ENCODE measurements around the gene SRMS. TPM values are rescaled to one million over a fixed set of nuclear protein-coding genes. Genes with fewer than 3 reads are reported as not detected.

Gene SRMS, protein sequence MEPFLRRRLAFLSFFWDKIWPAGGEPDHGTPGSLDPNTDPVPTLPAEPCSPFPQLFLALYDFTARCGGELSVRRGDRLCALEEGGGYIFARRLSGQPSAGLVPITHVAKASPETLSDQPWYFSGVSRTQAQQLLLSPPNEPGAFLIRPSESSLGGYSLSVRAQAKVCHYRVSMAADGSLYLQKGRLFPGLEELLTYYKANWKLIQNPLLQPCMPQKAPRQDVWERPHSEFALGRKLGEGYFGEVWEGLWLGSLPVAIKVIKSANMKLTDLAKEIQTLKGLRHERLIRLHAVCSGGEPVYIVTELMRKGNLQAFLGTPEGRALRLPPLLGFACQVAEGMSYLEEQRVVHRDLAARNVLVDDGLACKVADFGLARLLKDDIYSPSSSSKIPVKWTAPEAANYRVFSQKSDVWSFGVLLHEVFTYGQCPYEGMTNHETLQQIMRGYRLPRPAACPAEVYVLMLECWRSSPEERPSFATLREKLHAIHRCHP
- polyA plus RNA-seq (ENCODE audit: insufficient read length in 12 of 12), result under 1 TPM in 1 of 12 donors, not detected in 11; 0.08 TPM
- long read RNA-seq, donor 1, result 0 reads
- long read RNA-seq, donor 2, result 0 reads
- long read RNA-seq, donor 3, result 0 reads
- long read RNA-seq, donor 4, result 0 reads
- long read RNA-seq, donor 5, result 0 reads
- long read RNA-seq, donor 6, result 0 reads
- long read RNA-seq, donor 7, result 0 reads
- long read RNA-seq, donor 8, result 0 reads
- long read RNA-seq, donor 9, result 0 reads
- long read RNA-seq, donor 10, result 0 reads
- long read RNA-seq, donor 11, result 0 reads

DNA sequence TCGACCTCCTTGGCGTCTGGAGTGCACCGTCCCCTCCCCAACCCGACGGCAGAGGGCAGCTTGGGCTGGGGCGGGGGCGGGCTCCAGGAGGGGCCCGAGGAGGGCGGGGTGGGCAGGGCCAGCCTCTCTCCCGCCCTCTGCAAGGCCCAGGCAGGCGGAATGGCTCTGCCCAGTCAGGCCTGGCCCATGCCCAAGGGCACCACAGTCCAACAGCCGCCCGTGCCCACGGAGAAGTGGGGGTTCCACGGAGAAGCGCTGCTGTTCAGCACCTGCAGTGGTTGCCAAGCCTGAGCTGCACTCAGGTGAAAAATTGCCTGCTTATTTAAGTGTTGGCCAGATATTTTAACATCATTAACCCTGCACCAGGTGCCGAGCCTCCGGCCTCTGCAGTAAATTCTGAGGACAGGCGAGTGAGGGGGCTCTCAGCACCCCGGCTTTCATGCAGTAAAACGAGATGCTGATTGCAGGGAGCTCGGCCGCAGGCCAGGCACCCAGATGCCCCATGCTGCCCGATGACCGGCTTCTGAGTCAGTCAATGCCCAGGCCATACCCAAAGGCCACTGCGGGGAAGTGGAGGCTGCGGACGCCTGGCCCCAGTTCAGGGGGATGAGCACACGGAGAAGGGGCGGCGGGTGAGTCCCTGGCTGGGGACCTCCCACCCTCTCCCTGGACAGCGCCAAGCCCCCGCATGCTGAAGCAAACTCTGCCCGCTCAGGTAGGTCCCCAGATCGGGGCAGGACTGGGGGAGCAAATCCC lies at the start of gene SRMS:
SRMS (minus strand) TSS at position 25 of the 756 bp plus-strand sequence. CDS start 286 bp downstream, outside the sequence.
- DNase-seq, result no peak

DNA sequence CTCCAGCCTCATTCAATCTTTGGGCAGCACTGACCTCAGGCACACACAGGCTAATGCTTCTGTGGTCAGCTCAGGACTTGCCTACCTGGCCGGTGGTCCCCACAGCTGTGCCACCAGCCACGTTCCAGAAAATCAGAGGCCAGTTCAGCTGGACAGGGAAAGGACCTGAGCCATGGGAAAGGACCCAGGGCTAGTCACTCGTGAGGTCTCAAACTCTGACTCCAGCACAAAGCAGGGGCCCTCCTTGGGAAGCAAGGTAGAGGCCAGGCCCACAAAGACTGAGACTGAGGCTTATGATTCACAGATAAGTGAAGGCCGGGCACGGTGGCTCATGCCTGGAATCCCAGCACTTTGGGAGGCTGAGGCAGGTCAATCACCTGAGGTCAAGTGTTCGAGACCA lies 48.9 kb upstream of the SRMS start:
- DNase-seq, result no peak

DNA sequence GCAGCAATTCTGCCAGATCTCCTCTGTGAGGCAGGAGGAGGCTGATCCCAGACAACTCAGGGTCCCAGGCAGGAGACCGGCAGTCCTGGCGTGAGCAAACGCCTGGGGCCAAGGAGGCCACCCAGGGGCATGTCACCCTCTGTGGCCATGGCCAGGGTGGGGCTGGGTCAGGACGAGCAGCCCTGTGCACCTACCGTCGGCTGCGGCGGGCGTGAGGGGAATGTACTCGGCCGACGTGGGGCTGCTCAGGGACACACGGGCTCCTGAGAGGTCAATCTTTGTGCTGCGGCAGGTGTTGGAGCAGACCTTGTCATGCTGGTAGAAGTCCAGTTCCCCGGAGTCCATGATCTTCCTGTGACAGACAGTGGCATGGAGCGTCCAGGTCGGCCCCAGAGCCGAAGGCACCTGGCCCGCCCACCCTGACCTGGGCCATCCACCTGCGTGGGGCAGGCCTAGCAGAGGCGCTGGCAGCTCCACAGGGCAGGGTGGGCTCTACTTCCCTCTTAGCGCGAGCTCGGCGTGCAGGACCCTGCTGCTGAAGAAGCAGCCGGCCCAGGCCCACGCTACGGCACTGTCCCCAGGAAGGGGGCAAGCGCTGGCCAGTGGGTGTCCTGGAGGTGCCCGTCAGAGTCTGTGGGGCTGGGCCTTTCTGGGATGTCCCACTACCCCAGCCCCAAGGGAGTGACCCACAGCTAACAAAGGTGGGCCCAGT lies 48.0 kb upstream of the SRMS start:
- no peak for DNase-seq

DNA sequence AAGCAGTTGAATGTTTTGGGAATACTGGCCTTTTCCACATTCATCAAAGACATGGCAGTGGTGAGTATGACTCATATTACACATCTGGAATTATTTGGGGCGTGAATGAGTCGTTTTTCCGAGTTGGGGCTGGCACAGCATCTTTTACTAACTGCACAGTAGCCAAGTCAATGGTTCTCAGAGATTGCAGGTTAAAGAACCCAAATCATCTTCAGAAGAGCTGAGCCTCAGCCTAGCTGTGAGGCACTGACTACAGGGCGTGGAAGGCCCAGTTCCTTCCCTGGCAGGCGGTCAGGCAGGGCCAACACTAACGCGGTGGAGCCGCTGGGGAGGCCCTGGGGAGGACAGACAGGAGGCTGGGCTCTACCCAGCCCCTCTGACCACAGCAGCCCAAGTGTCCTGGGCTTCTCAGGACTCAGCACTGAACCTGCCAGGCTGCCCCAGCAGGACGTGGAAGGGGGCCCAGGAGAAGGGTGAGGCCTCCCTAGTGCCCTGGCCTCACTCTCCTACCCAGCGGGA lies 46.6 kb upstream of the SRMS start:
- DNase-seq, result peak; percentile 59

DNA sequence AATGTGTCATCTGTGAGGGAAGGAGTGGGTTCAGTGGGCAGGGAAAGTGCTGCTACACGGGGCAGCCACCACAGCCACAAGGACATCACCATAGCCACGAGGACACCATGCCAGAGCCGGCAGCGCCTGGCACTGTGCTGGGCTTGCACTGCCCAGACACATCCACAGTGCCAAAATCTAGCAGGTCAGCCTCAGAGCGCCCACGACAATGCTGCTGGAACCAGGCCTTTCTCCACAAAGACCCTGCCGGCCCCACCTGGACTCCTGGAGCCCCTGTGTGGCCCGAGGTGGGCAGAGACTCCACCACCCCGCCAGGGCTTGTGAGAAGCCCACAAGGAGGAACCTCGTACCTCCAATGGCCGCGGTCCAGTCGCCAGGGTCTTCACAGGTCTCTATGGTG lies 45.1 kb upstream of the SRMS start:
- DNase-seq, result no peak

DNA sequence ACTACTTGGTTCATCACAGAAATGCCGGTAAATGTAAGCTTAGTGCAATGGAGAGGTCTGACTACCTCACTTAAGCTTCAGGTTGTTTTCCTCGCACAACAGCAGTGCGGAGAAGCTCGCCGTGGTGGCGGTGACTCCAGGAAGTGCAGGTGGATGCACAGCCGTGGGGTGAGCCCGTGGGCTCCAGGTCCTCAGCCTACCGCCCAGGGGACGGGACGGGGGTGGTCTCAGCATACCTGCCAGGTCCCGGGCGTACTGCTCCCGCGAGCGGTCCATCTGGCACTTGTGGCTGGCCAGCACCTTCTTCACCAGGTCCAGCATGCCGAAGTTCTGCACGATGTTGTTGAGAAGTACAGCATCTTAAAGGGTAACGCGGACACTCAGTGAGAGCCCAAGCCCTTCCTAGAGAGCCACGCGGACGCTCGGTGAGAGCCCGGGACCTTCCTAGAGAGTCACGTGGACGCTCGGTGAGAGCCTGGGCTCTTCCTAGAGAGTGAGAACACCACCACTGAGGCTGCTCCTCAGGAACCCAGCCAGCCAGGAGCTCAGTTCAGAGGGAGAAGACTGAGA lies 44.3 kb upstream of the SRMS start:
- DNase-seq, result no peak

DNA sequence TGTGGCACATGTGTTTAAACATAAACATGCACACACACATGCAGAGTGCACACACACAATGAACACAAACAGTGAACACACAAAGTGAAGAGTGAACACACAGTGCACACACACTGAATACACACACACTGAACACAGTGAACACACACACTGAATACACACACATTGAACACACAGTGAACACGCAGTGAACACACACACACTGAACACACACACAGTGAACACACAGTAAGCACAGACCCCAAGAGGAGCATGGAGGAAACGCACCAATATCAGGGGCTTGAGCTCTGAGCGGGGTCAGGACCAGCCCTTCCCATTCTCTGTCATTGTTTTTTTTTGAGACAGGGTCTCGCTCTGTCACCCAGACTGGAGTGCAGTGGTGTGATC lies 43.6 kb upstream of the SRMS start:
- DNase-seq, result no peak

DNA sequence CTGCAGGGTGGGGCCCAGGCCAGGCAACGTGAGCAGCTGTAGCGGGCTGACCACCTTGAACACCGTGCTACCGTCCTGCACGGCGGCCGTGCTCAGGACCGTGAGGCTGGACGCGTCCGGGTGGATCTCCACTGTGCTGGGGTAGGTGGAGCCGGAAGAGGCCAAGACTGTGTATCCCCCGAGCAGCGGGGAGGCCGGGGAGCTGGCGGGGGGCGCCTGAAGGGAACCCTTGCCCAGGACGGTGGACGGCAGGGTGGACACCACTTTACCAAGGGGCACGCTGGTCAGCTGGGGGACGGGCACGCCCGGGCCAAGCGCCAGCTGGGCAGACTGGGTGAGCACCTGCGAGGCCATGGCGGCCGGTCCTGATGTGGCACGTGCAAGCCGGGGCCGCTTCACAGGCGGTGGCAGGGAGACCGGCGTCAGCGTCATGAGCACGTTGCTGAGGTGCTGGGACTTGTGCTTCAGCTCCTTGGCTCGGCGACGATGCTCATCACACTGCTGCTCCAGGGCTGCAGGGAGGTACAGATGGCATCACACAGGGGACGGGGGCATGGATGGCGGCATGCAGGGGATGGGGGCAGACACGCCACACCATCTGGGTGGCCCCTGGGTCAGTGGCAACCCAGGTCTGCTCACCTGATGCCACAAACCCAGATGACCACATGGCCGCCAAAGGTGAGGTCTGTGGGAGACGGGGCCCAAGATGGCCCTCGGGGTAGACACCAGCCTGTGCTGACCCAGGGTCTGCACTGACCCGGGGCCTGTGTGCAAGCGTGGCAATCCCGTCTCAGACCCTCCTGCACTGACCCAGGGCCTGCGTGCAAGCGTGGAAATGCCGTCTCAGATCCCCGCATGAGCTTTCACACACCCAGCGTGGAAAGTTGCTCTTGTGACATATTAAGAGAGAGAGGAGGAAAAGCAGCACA lies 42.9 kb upstream of the SRMS start:
- no peak for DNase-seq

DNA sequence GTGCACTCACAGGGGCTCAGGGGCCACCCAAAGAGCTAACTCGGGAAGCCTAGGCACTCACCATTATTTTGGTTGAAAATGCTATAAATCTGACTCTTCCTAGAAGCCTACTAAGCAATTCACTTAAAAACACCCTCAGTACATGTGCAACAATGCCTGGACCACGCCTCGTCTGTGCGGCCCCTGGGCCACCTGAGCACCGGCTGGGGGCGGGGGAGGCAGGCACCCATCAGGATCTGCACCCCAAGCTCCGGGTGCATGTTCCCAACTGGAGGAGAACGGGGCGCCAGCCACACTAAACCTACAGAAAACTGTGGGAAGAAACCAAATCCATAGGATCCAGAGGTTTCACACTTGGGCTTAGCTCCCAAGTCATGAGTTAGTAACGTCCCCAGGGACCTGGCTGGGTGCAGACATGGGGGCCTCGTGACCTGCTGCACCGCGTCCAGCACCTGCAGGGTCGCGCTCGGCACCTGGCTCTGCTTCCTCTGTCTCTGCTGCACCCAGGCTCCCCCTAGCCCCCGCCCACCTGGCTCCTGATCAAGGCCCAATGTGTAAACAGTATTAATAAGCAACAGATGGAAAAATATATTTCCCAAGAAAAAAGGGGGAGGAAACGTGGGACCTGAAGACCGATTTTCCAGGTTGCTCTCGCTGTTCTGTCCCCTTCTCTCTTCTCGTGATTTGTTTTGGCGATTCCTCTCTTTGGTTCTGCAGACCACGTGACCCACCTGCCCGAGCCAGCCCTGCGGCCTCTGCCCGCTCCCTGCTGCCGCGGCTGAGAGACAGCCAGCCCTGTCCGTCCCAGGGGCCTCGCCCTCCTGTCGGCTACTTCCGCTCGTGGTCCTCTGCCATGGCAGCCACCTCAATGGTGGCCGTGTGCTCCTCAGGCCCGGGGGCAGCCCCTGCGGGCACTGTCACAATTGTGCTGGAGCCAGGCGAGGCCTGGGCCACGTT lies 42.0 kb upstream of the SRMS start:
- no peak for DNase-seq

DNA sequence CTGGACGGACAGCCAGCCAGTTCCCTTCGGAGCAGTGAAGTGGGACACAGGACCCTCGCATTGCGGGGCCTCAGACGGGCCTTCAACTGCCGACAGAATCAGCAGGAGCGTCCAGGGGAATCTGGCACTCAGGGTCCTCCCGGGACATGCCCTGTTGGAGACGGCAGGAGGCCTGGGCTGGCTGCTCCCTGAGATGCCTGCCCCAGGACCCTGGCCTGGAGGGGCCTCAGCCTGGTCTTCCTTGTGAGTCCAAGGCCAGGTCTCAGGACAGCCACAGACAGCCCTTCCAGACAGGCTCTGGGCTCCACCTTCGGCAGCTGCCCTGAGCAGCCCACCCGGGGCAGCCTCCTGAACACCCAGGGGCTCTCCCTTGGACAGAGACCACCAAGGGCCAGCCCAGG lies 41.1 kb upstream of the SRMS start:
- no peak for DNase-seq

DNA sequence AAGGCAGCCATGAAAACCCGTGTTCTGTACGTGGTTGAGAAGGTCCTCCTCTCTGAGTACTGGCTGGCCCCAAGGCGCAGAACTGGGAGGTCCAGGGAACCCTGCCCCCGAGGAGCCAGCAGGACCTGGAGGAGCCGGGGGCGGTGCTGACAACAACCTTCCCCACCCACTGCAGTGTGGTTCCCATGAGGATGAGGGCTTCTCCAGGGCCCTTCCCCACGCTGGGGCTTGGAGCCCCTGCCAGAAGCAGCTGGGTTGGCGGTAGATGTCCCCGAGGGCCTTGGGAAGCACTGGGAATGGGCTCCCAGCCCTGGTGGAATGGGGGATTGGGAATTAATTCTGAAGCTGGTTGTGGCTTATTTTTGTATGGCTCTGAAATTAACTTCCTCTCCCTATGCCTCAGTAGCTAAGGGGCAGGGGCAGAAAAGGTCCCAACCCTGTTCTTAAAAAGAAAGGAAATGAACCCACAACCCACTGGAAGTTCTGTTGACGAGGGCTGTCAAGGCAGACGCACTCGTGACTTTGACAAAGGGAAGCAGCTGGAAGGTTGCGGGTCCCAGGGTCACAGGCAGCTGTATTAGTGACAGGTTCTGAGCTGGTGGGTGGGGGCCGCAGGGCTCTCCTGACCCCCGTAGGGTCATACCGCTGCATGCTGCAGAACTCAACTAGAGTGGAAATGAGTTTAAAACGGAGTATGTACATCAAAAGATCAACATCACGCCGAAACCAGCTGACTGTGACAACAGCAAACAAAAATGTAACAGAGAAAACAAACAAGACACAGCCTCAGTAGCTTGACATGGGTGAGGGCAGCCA lies 40.4 kb upstream of the SRMS start:
- no peak for DNase-seq

DNA sequence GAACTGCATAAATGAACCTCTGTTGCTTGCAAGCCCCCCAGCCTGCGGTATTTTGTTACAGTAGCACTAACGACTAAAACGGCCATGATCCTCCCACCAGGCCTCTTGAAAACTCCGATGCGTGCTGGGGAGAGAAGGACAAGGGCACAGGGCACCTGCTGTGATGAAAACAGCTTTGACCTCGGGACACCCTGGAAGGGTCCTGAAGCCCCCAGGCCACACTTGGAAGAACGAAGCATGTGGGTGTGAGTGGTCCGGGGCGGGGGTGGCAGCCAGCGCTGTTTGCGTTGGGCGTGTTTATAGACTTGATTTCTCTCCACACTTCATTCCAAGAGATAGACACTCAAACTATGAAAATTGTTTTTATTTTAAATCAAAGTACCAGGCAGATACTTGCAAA lies 39.7 kb upstream of the SRMS start:
- no peak for DNase-seq

DNA sequence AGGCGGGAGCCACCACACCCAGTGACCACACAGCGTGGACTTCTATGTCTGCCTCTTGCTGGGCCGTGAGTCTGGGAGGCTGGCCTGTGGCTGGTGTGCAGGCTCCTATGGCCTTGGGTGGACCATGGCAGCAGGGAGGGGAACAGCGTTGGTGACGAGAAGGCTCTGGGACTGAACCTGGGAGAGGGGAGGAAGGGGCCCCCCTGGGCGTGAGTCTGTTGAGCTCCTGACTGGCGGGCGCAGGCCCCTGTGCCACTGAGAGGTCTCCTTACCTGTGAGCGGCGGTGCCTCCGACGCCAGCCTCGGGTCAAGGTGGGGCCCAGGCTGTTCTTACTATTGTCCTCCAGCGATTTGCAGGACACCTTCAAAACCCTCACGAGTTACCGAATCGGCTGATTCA lies 39.2 kb upstream of the SRMS start:
- DNase-seq, result no peak

DNA sequence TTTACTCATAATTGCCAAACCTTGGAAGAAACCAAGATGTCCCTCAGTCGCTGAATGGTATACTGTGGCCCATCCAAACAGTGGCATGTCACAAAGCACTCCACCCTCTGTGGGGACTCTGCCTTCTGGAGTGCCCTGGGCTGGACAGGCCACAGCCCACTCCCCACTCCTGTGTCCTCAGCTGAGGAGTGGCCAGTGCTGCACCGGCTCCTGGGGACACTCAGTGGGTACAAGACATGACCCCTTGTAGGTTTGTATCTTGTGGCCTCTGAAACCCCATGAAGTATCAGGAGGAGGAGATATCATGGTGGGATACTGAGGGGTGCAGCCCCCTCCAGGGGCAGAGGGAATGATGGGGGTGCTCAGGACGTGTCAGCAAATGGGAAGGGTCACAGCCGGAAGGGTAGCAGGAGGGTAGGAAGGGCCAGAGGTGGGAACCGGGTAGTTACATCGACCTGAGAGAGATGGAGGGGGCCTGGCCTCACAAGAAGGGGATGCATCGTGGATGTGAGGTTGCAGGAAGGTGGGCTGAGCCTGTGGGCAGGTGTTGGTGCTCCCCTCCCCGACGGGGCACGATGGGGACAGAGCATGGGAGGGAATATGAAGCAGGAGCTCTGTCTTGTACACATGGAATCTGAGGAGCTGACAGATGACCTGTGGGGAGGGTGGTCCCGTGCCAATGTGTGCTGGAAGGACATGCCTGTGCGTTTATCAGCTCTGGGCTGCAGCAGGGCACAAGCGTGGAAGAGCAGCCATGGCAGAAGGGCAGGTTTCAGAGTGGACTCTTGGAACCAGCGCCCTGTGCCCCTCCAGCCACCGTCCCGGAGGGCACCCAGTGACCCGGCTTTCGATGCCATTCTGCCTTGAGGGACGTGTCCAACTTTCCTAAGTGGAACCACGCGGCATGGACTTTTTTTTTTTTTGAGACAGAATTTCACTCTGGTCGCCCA lies 38.3 kb upstream of the SRMS start:
- no peak for DNase-seq

DNA sequence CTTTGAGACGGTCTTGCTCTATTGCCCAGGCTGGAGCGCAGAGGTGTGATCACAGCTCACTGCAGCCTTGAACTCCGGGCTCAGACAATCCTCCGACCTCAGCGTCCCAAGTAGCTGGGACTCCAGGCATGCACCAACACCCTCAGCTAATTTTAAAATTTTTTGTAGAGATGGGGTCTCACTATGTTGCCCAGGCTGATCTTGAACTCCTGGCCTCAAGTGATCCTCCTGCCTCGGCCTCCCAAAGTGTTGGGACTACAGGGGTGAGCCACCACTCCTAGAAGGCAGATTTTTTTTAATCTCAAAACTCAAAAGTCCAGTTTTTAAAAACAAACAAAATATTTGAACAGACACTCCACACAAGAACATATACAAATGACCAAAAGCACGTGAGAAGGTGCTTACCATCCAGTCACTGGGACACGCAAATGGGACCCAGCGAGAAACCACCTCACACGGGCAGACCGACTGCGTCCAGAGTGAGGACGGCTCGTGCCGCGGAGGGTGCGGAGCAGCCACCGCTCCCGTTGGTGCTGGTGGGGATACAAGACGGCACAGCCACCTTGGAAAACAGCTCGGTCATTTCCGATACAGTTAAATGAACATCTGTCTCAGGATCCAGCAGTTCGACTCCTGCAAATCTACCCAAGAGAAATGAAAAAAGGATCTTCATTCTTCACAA lies 35.0 kb upstream of the SRMS start:
- DNase-seq, result no peak

DNA sequence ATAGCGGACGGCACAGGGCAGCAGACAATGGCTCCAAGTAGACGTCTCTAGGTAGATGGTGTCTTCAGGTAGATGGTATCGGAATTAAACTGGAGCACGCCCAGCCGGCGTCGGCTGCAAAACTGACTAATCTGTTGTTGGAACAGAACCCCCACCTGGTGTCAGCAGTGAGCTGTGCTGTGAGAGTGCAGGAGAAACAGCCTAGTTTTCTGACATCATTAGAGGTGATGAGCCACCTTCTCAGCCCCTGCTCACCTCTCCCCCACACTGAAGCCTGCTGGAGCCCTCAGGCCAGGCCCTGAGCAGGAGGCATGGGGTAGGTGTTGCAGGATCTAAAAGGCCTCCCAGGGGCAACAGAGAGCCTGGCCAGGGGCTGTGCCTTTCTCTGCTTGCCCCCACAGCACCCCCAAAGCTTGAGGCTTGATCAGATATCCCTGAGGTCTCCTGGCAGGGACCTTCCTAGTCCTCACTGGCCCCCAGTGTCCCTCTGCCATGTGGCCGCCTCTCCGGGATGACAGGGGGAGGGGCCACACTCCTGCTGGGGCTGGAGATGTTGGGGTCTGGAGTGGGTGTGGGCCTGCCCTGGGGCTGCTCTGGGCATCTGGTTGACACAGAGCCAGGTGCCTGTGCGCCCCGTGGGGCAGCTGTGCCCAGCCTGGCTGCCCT lies 33.4 kb upstream of the SRMS start:
- no peak for DNase-seq

Measured in muscle of arm (tissue), 14 donors.